Stimulated activated CD4-positive, alpha-beta T cell treated with anti-CD3 and anti-CD28 coated beads, Interleukin-12 subunit alpha, Interleukin-12 subunit beta, amount 100 ng/mL, for 24 hours (primary cell): ENCODE results near the gene ABRACL.
"Not testable (repeated sequence)": the region's sequence is repeated elsewhere in the genome, so short reads cannot be mapped to it uniquely, and the experiment has no call there.

Experiments
- DNase-seq, 2 experiments: peaks; one replicate each; pipeline ENCODE4 v3.0.0-alpha.2; 2020; ENCODE audit warnings: low read depth in 2 of 2

The ABRACL gene

GRCh38 chr6:139011980-139012379, 16.6 kb upstream of the ABRACL start:
- no peak for DNase-seq

DNA sequence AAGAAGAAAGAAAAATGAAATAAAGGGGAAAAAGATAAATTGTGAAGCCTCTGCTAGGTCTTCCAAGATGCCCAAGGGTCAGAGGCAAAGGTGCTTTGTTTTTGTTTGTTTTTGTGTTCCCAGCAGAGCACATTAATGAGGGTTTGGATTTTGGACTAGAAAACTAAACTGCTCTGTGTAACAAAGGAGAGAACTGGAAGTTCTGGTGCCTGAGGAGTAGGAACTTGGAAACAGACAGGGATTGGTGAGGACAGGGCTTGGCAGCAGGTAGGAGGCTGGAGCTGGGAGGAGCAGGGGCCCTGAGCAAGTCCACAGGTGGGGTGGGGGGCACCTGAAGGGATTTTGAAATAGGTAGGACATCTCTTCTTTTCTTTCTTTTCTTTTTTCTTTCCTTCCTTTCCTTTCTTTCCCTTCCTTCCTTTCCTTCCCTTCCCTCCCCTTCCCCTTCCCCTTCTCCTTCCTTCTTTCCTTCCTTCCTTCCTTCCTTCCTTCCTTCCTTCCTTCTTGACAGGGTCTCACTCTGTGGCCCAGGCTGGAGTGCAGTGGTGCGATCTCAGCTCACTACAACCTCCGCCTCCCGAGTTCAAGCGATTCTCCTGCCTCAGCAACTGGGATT, 15.3 kb upstream of the ABRACL start:
- DNase-seq: no peak

DNA sequence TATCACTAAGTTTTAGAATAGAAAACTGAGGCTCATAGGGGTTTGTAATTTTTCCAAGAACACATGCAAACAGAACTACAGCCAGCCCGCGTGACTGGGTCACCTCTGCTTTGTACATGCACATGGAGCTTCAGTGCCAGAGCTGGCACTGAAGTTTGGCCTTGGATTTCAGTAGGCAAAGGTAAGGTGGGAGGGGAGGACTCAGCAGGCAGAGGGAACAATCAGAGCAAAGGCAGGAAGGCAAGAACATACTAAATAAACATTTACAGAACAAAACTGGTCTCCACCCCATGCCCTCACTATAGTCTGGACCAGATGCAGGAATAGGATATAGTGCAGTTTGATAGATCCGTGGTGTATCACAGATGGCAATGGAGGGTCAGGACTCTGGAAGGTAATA, 13.6 kb upstream of the ABRACL start:
- DNase-seq: no peak

GRCh38 chr6:139016337-139017213, 12.0 kb upstream of the ABRACL start:
- no peak for DNase-seq

- DNase-seq: no peak
Observed at GRCh38 chr6:139017227-139017626, 11.3 kb upstream of the ABRACL start.

DNA sequence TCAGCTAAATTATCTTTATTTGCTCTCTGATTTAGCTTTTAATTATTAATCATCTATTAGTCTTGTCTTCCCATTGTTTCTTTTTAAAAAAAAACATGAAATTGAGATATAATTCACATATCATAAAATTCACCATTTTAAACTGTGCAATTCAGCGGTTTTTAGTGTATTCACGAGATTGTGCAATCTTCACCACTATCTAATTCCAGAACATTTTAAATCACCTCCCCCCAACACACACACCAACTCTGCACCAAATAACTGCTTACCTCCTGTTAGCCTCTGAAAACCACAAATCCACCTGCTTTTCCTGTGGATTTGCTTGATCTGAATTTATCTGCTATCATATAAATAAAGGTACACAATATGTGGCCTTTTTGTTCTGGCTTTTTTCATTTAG, 8.8 kb upstream of the ABRACL start:
- no peak for DNase-seq

GRCh38 chr6:139020689-139021088, 7.9 kb upstream of the ABRACL start:
- DNase-seq: no peak

DNA sequence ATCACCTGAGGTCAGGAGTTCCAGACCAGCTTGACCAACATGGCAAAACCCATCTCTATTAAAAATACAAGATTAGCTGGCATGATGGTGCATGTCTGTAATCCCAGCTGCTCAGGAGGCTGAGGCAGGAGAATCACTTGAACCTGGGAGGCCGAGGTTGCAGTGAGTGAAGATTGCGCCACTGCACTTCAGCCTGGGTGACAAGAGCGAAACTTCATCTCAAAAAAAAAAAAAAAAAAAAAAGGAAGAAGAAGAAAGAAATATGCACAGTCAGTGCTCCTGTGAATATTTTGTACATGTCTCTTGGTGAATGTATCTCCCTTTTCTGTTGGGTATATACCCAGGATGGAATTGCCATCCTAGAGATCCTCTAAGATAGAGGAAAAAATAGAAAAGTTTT, 3.1 kb upstream of the ABRACL start:
- not testable (repeated sequence) for DNase-seq

- peak; percentile 28 to 35 for DNase-seq
Observed at GRCh38 chr6:139027620-139028182, 844 bp upstream of the ABRACL start.

- no peak for DNase-seq
Observed at GRCh38 chr6:139028215-139028657, 309 bp upstream of the ABRACL start.

- DNase-seq: peak in 1 of 2 experiments; percentile 22
Observed at GRCh38 chr6:139029470-139030227, 1.1 kb downstream of the ABRACL start.

DNA sequence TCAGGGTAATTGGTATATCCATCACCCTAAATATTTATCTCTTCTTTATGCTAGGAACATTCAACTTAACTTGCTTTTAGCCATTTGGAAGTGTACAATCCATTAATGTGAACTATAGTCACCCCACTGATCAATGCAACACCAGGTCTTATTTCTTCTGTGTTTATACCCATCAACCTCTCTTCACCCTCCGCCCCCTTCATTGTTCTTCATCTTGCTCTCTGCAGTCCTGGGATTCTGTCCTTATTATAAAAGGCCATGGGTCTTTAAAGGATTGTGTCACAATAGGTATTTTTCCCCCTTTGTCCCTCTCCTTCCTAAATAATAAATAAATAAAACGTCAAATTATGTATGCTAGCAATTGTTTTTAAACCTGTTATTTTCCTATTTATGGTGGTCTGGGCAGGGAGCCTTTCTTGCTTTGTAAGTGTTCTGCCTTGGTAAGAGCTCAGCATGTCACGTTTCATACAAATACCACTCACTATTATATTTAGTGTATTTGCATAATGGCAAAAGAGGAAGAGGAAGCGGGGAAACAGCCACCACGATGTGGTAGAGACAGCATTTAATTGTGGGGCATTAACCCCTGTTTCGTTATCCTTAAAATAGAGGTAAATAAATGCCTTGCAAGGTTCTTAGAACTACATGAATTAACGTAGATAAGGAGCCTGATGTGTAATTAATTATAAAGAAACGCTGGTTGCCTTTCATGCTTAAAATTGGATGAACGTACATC, 1.9 kb downstream of the ABRACL start:
- no peak for DNase-seq

DNA sequence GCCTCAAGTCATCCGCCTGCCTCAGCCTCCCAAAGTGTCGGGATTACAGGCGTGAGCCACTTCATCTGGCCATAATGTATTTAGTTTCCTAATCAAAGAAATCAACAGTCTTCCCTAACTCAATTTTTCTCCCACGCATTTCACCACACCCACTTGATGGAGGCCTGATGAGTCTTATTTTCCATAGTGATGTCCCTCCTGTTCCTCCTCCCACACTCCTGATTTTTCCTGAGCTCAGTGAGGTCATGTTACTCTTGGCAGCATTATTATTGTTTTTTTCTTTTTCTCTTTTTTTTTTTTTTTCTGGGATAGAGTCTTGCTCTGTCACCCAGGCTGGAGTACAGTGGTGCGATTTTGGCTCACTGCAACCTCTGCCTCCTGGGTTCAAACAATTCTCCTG, 8.9 kb downstream of the ABRACL start:
- no peak for DNase-seq

DNA sequence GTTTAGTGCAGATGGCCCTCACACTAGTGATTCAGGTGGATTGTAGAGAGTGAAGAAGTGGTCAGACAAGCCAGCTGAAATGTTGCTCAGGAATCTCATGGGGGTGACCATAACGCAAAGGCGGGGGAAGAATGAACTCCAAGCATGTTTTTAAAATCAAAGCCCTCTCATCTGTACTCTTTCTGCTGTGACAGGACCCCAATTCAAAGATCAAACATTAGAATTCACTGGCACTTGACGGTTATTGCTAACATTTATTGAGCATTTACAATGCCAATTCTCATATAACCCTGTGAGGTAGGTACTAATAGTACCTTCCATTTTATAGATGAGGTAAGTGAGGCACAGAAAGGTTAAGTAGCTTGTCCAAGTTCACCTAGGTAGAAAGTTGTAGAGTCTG, 15.7 kb downstream of the ABRACL start:
- no peak for DNase-seq

DNA sequence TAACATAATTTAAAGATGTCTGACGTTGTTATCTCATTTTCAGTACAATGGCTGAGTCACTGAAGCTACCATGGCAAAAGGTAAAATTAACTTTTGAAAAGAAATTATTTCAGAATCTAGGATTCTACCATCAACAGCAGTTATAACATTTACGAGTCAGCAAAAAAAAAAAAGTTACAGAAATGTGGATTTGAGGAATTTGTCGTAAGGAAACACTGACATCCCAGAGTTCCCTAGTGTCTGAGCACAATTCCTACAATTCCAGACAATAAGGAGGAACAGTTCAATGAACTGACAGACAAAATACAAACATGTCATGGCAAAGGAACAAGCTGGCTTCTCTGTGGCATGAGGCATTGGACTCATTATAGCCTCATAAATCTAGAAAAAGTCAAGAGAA, 19.1 kb downstream of the ABRACL start:
- DNase-seq: no peak

GRCh38 chr6:139048912-139049311, 20.4 kb downstream of the ABRACL start:
- DNase-seq: not testable (repeated sequence)

DNA sequence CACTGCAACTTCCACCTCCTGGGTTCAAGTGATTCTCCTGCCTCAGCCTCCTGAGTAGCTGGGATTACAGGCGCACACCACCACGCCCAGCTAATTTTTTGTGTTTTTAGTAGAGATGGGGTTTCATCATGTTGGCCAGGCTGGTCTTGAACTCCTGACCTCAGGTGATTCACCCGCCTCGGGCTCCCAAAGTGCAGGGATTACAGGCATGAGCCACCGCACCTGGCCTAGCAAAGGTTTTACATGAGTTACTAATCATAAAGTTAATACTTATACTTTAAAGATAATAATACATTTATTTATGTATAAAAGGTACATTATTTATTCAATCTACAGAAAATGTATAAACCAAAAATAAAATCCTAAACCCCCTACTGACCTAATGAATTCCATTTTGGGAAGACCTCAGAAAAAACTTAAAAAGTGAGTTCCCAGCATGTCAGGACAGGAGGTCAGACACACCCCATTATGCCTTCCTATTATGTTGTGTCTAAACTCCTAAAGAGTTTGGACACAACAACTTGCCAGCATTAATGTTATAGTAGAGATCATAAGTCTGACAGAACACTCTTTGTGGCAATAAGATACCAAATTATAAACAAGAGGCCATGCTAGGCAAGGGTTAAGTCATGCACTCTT, 21.7 kb downstream of the ABRACL start:
- DNase-seq: not testable (repeated sequence)

GRCh38 chr6:139050770-139051313, 22.3 kb downstream of the ABRACL start:
- DNase-seq: no peak

DNA sequence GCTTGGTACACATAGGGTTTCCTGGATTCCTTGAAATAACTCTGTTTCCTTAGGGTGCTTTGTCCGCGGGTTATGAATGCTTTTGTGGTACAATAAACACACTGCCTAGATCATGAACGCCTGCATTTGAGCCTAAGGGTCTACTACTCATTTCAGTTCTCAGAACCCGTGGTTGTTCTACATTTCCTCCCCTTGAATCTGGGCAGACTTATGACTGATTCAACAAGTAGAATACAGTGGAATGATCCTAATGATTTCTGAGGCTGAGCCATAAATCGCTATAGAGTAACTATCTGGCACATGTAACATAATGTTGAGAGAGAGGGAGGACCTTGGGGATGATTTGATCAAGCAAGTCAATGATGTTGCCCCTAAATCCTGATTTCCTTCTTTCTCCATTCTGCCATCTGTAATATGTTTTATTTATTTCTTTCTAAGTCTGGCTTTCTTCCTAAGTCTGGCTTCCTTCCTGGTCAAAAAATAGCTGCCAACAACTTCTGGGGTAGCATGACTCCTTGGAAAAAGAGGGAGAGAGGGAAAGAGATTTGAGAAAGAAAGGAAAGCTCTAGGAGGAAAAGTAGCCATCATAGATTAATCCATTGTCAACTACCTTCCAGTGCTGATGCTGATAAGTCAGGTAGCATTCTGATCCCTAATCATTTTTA, 23.0 kb downstream of the ABRACL start:
- DNase-seq: no peak

GRCh38 chr6:139053382-139053781, 24.8 kb downstream of the ABRACL start:
- no peak for DNase-seq
